Neural crest cell (in vitro differentiated cells): ENCODE data around the gene CNIH1. TPM values are rescaled to one million over a fixed set of nuclear protein-coding genes. Genes with fewer than 3 reads are reported as not detected.
"Not testable (repeated sequence)": the region's sequence is repeated elsewhere in the genome, so short reads cannot be mapped to it uniquely, and the experiment has no call there.

Experiments
- DNase-seq: peaks from one replicate; pipeline ENCODE4 v3.0.0; 2021; ENCODE audit warnings: low read depth, mixed read lengths, low spot score
- H3K27ac Mint-ChIP-seq: one replicate; pipeline ENCODE4 v1.8.0; 2021; ENCODE audit warnings: mild to moderate bottlenecking, mixed read lengths; ENCODE audit not compliant: unreplicated experiment
- H3K27me3 Mint-ChIP-seq: 2 replicates; pipeline ENCODE4 v1.8.0; 2021; ENCODE audit warnings: low read depth, mild to moderate bottlenecking, mixed read lengths
- H3K36me3 Mint-ChIP-seq: 2 replicates; pipeline ENCODE4 v1.8.0; 2021; ENCODE audit warnings: low read depth, mild to moderate bottlenecking, mixed read lengths
- H3K4me1 Mint-ChIP-seq: 2 replicates; pipeline ENCODE4 v1.8.0; 2021; ENCODE audit warnings: mixed read lengths
- H3K4me3 Mint-ChIP-seq: one replicate; pipeline ENCODE4 v1.8.0; 2021; ENCODE audit warnings: mild to moderate bottlenecking, mixed read lengths
- H3K9me3 Mint-ChIP-seq: 2 replicates; pipeline ENCODE4 v1.8.0; 2021; ENCODE audit warnings: mixed read lengths
- CTCF ChIP-seq: fragments of 200-600 bp; sonication (generic); conservative IDR thresholded peaks from 2 replicates; pipeline ENCODE4 v1.5.0; 2021; ENCODE audit warnings: antibody characterized with exemption, mild to moderate bottlenecking
- total RNA-seq: library from RNA; stranded (reverse); gene quantifications from 2 replicates; pipeline ENCODE4 v1.2.1, GENCODE V29; 2021

Gene CNIH1
- total RNA-seq, 1 donor from 2014 or later: 120 TPM

- no peak for DNase-seq
- no peaks in the 10 kb centered on the region for H3K36me3 Mint-ChIP-seq
- H3K4me1 Mint-ChIP-seq: peaks cover 24% of the 10 kb centered on the region
- H3K27ac Mint-ChIP-seq: no peak overlapping the region
- TF ChIP-seq CTCF: no peak
- peaks cover 3% of the 10 kb centered on the region for H3K9me3 Mint-ChIP-seq
- H3K27me3 Mint-ChIP-seq: no peaks in the 10 kb centered on the region
- peak overlapping the region; percentile 65 for H3K4me3 Mint-ChIP-seq
Measured at GRCh38 chr14:54395716-54396115, 45.5 kb downstream of the CNIH1 start.

- H3K27me3 Mint-ChIP-seq: no peaks in the 10 kb centered on the region
- H3K36me3 Mint-ChIP-seq: no peaks in the 10 kb centered on the region
- no peak for DNase-seq
- peak overlapping the region; percentile 65 for H3K4me3 Mint-ChIP-seq
- peaks cover 3% of the 10 kb centered on the region for H3K9me3 Mint-ChIP-seq
- no peak overlapping the region for H3K27ac Mint-ChIP-seq
- H3K4me1 Mint-ChIP-seq: peaks cover 24% of the 10 kb centered on the region
- TF ChIP-seq CTCF: no peak
Measured at GRCh38 chr14:54395284-54395683, 45.9 kb downstream of the CNIH1 start.

- Mint-ChIP-seq H3K9me3 (peaks cover 3% of the 10 kb centered on the region), H3K4me1 (peaks cover 24% of the 10 kb centered on the region), H3K27me3 (no peaks in the 10 kb centered on the region), H3K27ac (no peak overlapping the region), H3K36me3 (no peaks in the 10 kb centered on the region), H3K4me3 (peak overlapping the region; percentile 43)
- no peak for DNase-seq
- no peak for TF ChIP-seq CTCF
Measured at GRCh38 chr14:54394596-54394995, 46.6 kb downstream of the CNIH1 start.

- DNase-seq, H3K9me3 Mint-ChIP-seq, H3K4me3 Mint-ChIP-seq, H3K27me3 Mint-ChIP-seq, H3K27ac Mint-ChIP-seq, H3K36me3 Mint-ChIP-seq: not testable (repeated sequence)
- H3K4me1 Mint-ChIP-seq: peaks cover 18% of the 10 kb centered on the region
Measured at GRCh38 chr14:54392986-54393884, 47.9 kb downstream of the CNIH1 start.

- H3K9me3 Mint-ChIP-seq: peaks cover 3% of the 10 kb centered on the region
Measured at GRCh38 chr14:54392131-54392859, 48.9 kb downstream of the CNIH1 start.

More at GRCh38 chr14:54392131-54392859, 48.9 kb downstream of the CNIH1 start:
- H3K27ac Mint-ChIP-seq: no peak overlapping the region
- TF ChIP-seq CTCF: no peak
- no peak for DNase-seq
- no peak overlapping the region for H3K4me3 Mint-ChIP-seq
- H3K4me1 Mint-ChIP-seq: peaks cover 9% of the 10 kb centered on the region
- H3K27me3 Mint-ChIP-seq: peaks cover 6% of the 10 kb centered on the region
- H3K36me3 Mint-ChIP-seq: no peaks in the 10 kb centered on the region
